Coronary artery (tissue), 2 donors: ENCODE measurements around the gene SPATA1.

Source experiments
- DNase-seq: peaks from one replicate; pipeline ENCODE4 v3.0.0-alpha.2; 2017; ENCODE audit warnings: low spot score
- H3K27ac ChIP-seq, 2 donors: fragments of 200-600 bp; sonication (generic); one replicate each; pipeline ENCODE4 v1.5.1; 2016 to 2019
- H3K4me3 ChIP-seq: fragments of 200-600 bp; sonication (generic); 2 replicates; pipeline ENCODE4 v1.5.1; 2016; ENCODE audit warnings: mild to moderate bottlenecking, moderate library complexity
- CTCF ChIP-seq: fragments of 200-600 bp; sonication (generic); IDR thresholded peaks from one replicate; pipeline ENCODE4 v1.5.1; 2019; ENCODE audit warnings: antibody characterized with exemption

Gene SPATA1

GRCh38 chr1:84613887-84614286 is 107.7 kb downstream of the SPATA1 start:
- no peak overlapping the region for H3K27ac ChIP-seq
- TF ChIP-seq CTCF: no peak
- DNase-seq: no peak

GRCh38 chr1:84615790-84616189 is 109.6 kb downstream of the SPATA1 start:
- DNase-seq: no peak
- no peak for TF ChIP-seq CTCF

More at GRCh38 chr1:84613887-84614286, 107.7 kb downstream of the SPATA1 start:
- no peak overlapping the region for H3K4me3 ChIP-seq

More at GRCh38 chr1:84615790-84616189, 109.6 kb downstream of the SPATA1 start:
- H3K27ac ChIP-seq: no peak overlapping the region
- H3K4me3 ChIP-seq: no peak overlapping the region
